Osteocyte (in vitro differentiated cells): Measurements from ENCODE around the gene OTOGL. TPM values are rescaled to one million over a fixed set of nuclear protein-coding genes. Genes with fewer than 3 reads are reported as not detected.

Source experiments
- DNase-seq: peaks from one replicate; pipeline ENCODE4 v3.0.0; 2021; ENCODE audit warnings: mixed read lengths; ENCODE audit not compliant: unreplicated experiment; ENCODE audit errors: extremely low spot score
- H3K27ac Mint-ChIP-seq: one replicate; pipeline ENCODE4 v1.8.0; 2021; ENCODE audit warnings: mild to moderate bottlenecking, mixed read lengths; ENCODE audit not compliant: unreplicated experiment
- H3K27me3 Mint-ChIP-seq: one replicate; pipeline ENCODE4 v1.8.0; 2021; ENCODE audit warnings: mixed read lengths; ENCODE audit not compliant: unreplicated experiment
- H3K36me3 Mint-ChIP-seq: one replicate; pipeline ENCODE4 v1.8.0; 2021; ENCODE audit warnings: mixed read lengths; ENCODE audit not compliant: unreplicated experiment
- H3K4me1 Mint-ChIP-seq: one replicate; pipeline ENCODE4 v1.8.0; 2021; ENCODE audit warnings: mixed read lengths; ENCODE audit not compliant: unreplicated experiment
- H3K4me3 Mint-ChIP-seq: one replicate; pipeline ENCODE4 v1.8.0; 2021; ENCODE audit warnings: mild to moderate bottlenecking, moderate library complexity, mixed read lengths; ENCODE audit not compliant: unreplicated experiment
- H3K9me3 Mint-ChIP-seq: one replicate; pipeline ENCODE4 v1.8.0; 2021; ENCODE audit warnings: mixed read lengths; ENCODE audit not compliant: unreplicated experiment
- total RNA-seq: library from RNA; stranded (reverse); gene quantifications from 2 replicates; pipeline ENCODE4 v1.2.1, GENCODE V29; 2021
- TF ChIP-seq, protein P1 (sequence below): fragments of 200-600 bp; sonication (generic); IDR thresholded peaks from 2 replicates; pipeline ENCODE4 v1.5.0; 2021; ENCODE audit warnings: antibody characterized with exemption, mild to moderate bottlenecking, moderate library complexity

The OTOGL gene
- total RNA-seq, 1 donor from 2014 or later, result 0.19 TPM

DNA sequence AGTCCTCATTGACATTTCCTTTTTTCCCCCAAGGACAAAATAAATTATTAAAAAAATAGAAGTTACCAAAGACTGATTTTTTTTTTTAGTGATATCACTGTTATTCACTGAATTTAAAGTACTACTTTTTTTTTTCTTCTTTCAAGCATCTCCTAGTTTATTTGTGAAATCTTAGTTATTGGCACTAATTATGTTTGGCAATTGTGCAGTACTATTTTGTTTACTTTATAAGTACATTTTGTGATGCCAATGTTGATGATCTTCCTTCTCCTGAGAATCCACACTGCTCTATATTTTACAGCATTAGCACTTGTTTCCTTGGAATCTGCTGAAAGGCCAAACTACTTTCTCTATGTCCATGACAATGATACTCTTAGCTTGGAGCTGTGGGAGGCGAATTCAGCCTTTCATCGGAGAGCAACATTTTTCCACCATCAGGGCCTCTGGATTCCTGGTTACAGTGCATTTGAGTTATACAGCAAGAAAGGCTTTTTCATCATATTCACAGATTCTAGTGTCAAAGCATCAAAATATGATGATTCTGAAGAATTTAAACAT, 220.9 kb downstream of the OTOGL start:
- Mint-ChIP-seq H3K27ac (no peak overlapping the region), H3K4me1 (peaks cover 8% of the 10 kb centered on the region), H3K27me3 (no peaks in the 10 kb centered on the region), H3K36me3 (no peaks in the 10 kb centered on the region), H3K4me3 (no peak overlapping the region), H3K9me3 (no peaks in the 10 kb centered on the region)
- no peak for DNase-seq
- TF ChIP-seq, protein P1, sequence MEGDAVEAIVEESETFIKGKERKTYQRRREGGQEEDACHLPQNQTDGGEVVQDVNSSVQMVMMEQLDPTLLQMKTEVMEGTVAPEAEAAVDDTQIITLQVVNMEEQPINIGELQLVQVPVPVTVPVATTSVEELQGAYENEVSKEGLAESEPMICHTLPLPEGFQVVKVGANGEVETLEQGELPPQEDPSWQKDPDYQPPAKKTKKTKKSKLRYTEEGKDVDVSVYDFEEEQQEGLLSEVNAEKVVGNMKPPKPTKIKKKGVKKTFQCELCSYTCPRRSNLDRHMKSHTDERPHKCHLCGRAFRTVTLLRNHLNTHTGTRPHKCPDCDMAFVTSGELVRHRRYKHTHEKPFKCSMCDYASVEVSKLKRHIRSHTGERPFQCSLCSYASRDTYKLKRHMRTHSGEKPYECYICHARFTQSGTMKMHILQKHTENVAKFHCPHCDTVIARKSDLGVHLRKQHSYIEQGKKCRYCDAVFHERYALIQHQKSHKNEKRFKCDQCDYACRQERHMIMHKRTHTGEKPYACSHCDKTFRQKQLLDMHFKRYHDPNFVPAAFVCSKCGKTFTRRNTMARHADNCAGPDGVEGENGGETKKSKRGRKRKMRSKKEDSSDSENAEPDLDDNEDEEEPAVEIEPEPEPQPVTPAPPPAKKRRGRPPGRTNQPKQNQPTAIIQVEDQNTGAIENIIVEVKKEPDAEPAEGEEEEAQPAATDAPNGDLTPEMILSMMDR, result no peak

DNA sequence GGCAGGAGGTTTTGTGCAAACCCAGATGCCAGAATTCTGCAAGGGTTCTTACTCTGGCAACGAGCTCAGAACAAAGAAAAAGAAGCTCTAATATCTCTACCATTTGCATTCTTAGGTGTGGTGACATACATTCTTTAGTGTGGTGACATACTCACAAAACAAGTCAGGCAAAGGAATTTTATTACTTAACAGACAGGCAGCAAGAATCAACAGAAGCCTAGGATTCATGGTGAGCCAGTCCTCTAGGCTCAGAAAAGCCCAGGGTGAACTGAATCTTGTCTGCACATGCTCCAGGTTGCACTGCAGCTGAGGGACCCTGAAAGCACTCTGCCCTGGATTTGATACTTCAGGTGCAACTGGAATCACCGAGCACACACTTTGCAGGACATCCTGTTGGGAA, 222.3 kb downstream of the OTOGL start:
- no peaks in the 10 kb centered on the region for H3K9me3 Mint-ChIP-seq
- H3K27ac Mint-ChIP-seq, result no peak overlapping the region
- no peaks in the 10 kb centered on the region for H3K27me3 Mint-ChIP-seq
- no peaks in the 10 kb centered on the region for H3K36me3 Mint-ChIP-seq
- DNase-seq, result no peak
- TF ChIP-seq, protein P1, result no peak
- peaks cover 13% of the 10 kb centered on the region for H3K4me1 Mint-ChIP-seq
- no peak overlapping the region for H3K4me3 Mint-ChIP-seq

DNA sequence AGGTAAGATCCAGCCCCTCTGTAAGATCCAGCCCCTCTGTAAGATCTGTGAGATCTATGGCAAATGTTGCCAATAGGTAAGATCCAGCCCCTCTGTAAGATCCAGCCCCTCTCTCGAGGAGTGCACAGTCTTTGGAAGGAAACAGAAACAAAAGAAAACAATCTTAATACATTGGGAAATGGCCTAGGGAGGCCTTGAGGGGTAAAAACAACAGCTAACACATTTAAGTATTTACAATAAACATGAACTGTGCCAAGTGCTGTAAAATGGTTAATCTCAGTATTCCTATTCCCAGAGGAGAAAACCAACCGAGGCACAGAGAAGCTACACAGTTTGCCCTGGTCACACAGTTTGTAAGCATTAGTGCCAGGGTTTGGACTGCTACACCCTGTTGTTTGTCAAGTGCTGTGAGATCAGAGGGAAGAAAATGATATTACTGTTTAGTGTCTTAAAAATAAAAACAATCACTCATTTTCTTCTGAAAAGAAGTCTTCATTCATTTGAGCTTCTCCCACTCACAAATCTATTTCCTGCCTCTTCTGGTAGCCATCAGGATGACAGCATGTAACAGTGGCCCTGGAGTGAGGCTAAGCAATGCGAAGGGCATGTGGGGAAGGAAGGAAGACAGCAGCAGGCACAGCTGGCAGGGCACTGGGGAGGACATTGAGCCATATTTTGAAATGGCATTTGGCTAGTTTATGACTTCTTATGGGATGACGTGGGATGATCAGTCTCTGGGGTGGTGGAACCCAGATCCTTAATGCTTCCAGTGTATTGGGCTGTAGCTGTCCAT, 226.0 kb downstream of the OTOGL start:
- Mint-ChIP-seq H3K36me3 (no peaks in the 10 kb centered on the region), H3K27ac (peak overlapping the region; percentile 12), H3K4me3 (no peak overlapping the region)

DNA sequence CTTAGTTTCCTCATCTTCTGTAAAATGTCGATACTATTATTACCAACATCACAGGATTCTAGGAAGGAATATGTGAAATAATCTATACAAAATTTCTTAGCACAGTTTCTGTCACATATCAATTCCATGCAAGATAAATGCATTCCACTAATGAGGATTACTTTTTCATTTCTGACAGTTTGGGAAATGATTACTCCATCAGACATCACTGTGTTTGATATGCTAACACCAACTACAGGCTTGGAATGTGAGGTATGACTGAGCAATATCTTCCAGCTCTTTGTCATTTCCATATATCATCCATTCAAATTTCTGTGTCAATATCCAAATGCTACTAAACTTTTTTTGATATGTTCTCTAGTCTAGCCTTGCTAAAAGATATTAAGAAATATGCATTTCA, 233.5 kb downstream of the OTOGL start:
- no peak for DNase-seq
- TF ChIP-seq, protein P1, result no peak
- Mint-ChIP-seq H3K36me3 (no peaks in the 10 kb centered on the region), H3K4me1 (no peaks in the 10 kb centered on the region), H3K27me3 (no peaks in the 10 kb centered on the region), H3K4me3 (no peak overlapping the region), H3K27ac (no peak overlapping the region), H3K9me3 (no peaks in the 10 kb centered on the region)

More for the DNA sequence above, 226.0 kb downstream of the OTOGL start:
- Mint-ChIP-seq H3K27me3 (no peaks in the 10 kb centered on the region), H3K9me3 (no peaks in the 10 kb centered on the region), H3K4me1 (peaks cover 18% of the 10 kb centered on the region)
- TF ChIP-seq, protein P1, result no peak
- no peak for DNase-seq

DNA sequence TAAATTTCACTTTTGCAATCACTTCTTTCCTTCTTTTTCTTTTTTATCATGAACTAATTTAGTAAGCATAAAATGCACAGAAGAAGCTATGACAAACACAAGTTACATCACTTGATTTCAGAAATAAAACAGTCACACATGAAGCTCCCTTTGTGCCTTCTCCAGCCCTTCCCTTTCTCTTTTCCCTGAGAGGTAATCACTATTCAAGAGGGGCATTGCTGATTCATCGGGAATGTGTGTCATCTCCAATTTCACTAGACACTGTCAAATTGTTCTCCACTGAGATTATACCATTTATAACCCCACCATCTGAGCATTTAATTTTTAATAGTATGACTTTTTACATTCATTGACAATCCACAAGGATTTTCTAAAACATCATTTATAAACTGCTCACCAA, 253.1 kb downstream of the OTOGL start:
- Mint-ChIP-seq H3K27ac (no peak overlapping the region), H3K4me1 (peaks cover 18% of the 10 kb centered on the region), H3K36me3 (no peaks in the 10 kb centered on the region), H3K4me3 (no peak overlapping the region), H3K9me3 (no peaks in the 10 kb centered on the region), H3K27me3 (no peaks in the 10 kb centered on the region)
- TF ChIP-seq, protein P1, result no peak
- no peak for DNase-seq
